A549 (cell line): Measurements from ENCODE around the gene NTN1.

ENCODE experiments used
- CEBPB ChIP-seq, 2 experiments: fragments of >200 bp in 1 of 2; sonication (Bioruptor Twin) in 1 of 2; formaldehyde crosslinking in 1 of 2; IDR thresholded peaks; 2 replicates each; pipeline ENCODE4 v1.6.1; 2012 to 2016
- CHD2 ChIP-seq: fragments of 150-350 bp; IDR thresholded peaks from 2 replicates; pipeline ENCODE4 v1.6.1; 2014; ENCODE audit warnings: low read length; ENCODE audit not compliant: partially characterized antibody
- CTCF ChIP-seq: fragments of >200 bp; sonication (Bioruptor Twin); formaldehyde crosslinking; IDR thresholded peaks from 3 replicates; pipeline ENCODE4 v1.5.1; 2016
- HDAC2 ChIP-seq: fragments of 200-600 bp; sonication (generic); IDR thresholded peaks from 2 replicates; pipeline ENCODE4 v1.6.1; 2016
- JUN ChIP-seq, 2 experiments: fragments of >200 bp; sonication (Bioruptor Twin); formaldehyde crosslinking; IDR thresholded peaks; 2 replicates in 1 of 2; 3 replicates in 1 of 2; pipeline ENCODE4 v1.6.1; 2016 to 2017
- MAX ChIP-seq: IDR thresholded peaks from 2 replicates; pipeline ENCODE4 v1.6.1; 2012
- MAZ ChIP-seq: fragments of 150-350 bp; IDR thresholded peaks from 2 replicates; pipeline ENCODE4 v1.6.1; 2014; ENCODE audit warnings: antibody characterized with exemption, low read depth, low read length, borderline replicate concordance
- POLR2A ChIP-seq: IDR thresholded peaks from 2 replicates; pipeline ENCODE4 v1.6.1; 2012; ENCODE audit warnings: mild to moderate bottlenecking, low read length
- RAD21 ChIP-seq, 2 experiments: fragments of >200 bp in 1 of 2; sonication (Bioruptor Twin) in 1 of 2; formaldehyde crosslinking in 1 of 2; IDR thresholded peaks in 1 of 2; conservative IDR thresholded peaks in 1 of 2; 2 replicates in 1 of 2; 3 replicates in 1 of 2; pipeline ENCODE4 v1.6.1; 2012 to 2018; ENCODE audit warnings: inconsistent platforms in 1 of 2
- REST ChIP-seq: fragments of 200-600 bp; sonication (generic); IDR thresholded peaks from 2 replicates; pipeline ENCODE4 v1.6.1; 2016; ENCODE audit warnings: antibody characterized with exemption, mild to moderate bottlenecking, moderate library complexity
- SREBF2 ChIP-seq: fragments of 450-650 bp; IDR thresholded peaks from 2 replicates; pipeline ENCODE4 v1.6.1; 2014; ENCODE audit warnings: mild to moderate bottlenecking, moderate library complexity
- TFCP2L1 ChIP-seq: fragments of 250-450 bp; sonication (Bioruptor Pico); IDR thresholded peaks from 2 replicates; pipeline ENCODE4 v1.5.0; 2021; ENCODE audit warnings: mild to moderate bottlenecking
- ZFP36 ChIP-seq: fragments of 450-650 bp; IDR thresholded peaks from 2 replicates; pipeline ENCODE4 v1.6.1; 2014; ENCODE audit warnings: borderline replicate concordance; ENCODE audit not compliant: partially characterized antibody

- no peak for TF ChIP-seq MAX
- TF ChIP-seq RAD21 (conservative IDR thresholded peaks at IDR 0.05 in 1 of 2, IDR thresholded peaks at IDR 0.05 in 1 of 2) = no peak
- no peak for TF ChIP-seq SREBF2
- no peak for TF ChIP-seq ZFP36
- no peak for TF ChIP-seq CTCF
- TF ChIP-seq POLR2A = no peak
- TF ChIP-seq CHD2 = no peak
- TF ChIP-seq HDAC2 = no peak
- TF ChIP-seq CEBPB (IDR thresholded peaks at IDR 0.05) = no peak
- TF ChIP-seq TFCP2L1 (CRISPR knock-in tag) = no peak
- TF ChIP-seq MAZ = no peak
- TF ChIP-seq JUN (IDR thresholded peaks at IDR 0.05) = no peak
- TF ChIP-seq REST = no peak
Observed at GRCh38 chr17:9051561-9051960, 30.3 kb downstream of the NTN1 start.
